ENCODE results near the gene PANX3. TPM values are rescaled to one million over a fixed set of nuclear protein-coding genes. Genes with fewer than 3 reads are reported as not detected.

PANX3 gene
- total RNA-seq, 2 experiments from 2014 or later = not detected

DNA sequence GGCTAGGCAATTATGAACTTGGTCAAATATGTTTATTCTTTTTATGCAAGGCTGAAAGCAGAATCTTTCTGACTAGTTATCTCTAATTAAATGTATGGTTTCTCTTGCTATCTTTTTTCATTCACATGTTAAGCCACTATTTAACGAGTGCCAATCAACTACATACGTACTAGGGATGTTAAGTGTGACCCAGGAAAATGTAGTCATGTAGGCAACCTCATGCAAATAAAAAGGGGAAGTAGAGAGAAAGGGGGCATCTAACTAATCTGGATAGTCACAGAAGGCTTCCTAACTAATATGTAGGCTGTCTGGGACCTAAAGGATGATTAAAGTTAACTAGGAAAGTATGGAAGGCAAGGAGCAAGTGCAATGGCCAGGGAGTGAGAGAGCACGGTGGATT lies 34.9 kb downstream of the PANX3 start:
- H3K9me3 ChIP-seq (ENCODE audit: control insufficient read depth in 1 of 2, insufficient read depth in 1 of 2, low read length in 2 of 2) = no peaks in the 10 kb centered on the region
- H3K4me1 ChIP-seq (ENCODE audit: insufficient read depth, low read length) = peaks cover 3% of the 10 kb centered on the region
- TF ChIP-seq, protein P1, sequence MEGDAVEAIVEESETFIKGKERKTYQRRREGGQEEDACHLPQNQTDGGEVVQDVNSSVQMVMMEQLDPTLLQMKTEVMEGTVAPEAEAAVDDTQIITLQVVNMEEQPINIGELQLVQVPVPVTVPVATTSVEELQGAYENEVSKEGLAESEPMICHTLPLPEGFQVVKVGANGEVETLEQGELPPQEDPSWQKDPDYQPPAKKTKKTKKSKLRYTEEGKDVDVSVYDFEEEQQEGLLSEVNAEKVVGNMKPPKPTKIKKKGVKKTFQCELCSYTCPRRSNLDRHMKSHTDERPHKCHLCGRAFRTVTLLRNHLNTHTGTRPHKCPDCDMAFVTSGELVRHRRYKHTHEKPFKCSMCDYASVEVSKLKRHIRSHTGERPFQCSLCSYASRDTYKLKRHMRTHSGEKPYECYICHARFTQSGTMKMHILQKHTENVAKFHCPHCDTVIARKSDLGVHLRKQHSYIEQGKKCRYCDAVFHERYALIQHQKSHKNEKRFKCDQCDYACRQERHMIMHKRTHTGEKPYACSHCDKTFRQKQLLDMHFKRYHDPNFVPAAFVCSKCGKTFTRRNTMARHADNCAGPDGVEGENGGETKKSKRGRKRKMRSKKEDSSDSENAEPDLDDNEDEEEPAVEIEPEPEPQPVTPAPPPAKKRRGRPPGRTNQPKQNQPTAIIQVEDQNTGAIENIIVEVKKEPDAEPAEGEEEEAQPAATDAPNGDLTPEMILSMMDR (IDR thresholded peaks at IDR 0.05) = no peak
- H3K4me3 Mint-ChIP-seq = no peak overlapping the region
- no peak overlapping the region for H3K27ac Mint-ChIP-seq
- no peaks in the 10 kb centered on the region for H3K9me3 Mint-ChIP-seq
- ChIA-PET CTCF (no interaction called here), POLR2A (no interaction called here)
- intact Hi-C loops (cut with DNase I, micrococcal nuclease) = no loop called here
- H3K4me1 Mint-ChIP-seq (ENCODE audit: low read depth) = no peaks in the 10 kb centered on the region
- H3K27ac ChIP-seq (ENCODE audit: low read depth in 1 of 2, low read length in 2 of 2) = no peak overlapping the region
- H3K27me3 Mint-ChIP-seq = no peaks in the 10 kb centered on the region
- H3K36me3 ChIP-seq (ENCODE audit: insufficient read depth, low read length) = peaks cover 3% of the 10 kb centered on the region
- no peaks in the 10 kb centered on the region for H3K27me3 ChIP-seq (ENCODE audit: control insufficient read depth in 1 of 2, insufficient read depth in 2 of 2, low read length in 2 of 2)
- H3K4me3 ChIP-seq (ENCODE audit: low read length) = no peak overlapping the region
- H3K36me3 Mint-ChIP-seq (ENCODE audit: low read depth) = peaks cover 8% of the 10 kb centered on the region
- no peak for ATAC-seq (ENCODE audit: poor library complexity)
- no peak for DNase-seq

DNA sequence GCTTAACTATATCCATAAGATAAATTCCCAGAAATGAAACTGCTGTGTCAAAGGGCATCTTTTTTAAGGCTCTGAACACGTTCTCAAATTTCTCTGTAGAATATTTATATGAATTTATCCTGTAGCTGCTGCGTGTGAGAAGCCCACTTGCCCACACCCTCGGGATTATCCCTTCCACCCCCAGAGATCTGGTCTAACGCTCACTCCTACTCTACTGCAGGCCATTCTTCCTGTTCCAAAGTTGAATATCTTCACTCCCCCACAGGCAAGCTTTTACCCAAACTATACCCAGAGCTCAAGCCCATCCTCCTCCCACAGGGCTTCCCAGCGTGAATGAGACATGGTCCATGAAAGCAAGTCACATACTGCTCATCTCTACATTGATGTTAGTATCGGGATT lies 37.4 kb downstream of the PANX3 start:
- no peak overlapping the region for H3K27ac ChIP-seq (ENCODE audit: low read depth in 1 of 2, low read length in 2 of 2)
- no peaks in the 10 kb centered on the region for H3K27me3 Mint-ChIP-seq
- intact Hi-C loops (cut with DNase I, micrococcal nuclease) = no loop called here
- H3K9me3 ChIP-seq (ENCODE audit: control insufficient read depth in 1 of 2, insufficient read depth in 1 of 2, low read length in 2 of 2) = no peaks in the 10 kb centered on the region
- H3K27me3 ChIP-seq (ENCODE audit: control insufficient read depth in 1 of 2, insufficient read depth in 2 of 2, low read length in 2 of 2) = no peaks in the 10 kb centered on the region
- H3K27ac Mint-ChIP-seq = no peak overlapping the region
- ChIA-PET POLR2A (no interaction called here), CTCF (no interaction called here)
- TF ChIP-seq, protein P1 (IDR thresholded peaks at IDR 0.05) = no peak
- peaks cover 3% of the 10 kb centered on the region for H3K36me3 ChIP-seq (ENCODE audit: insufficient read depth, low read length)
- peaks cover 30% of the 10 kb centered on the region for H3K36me3 Mint-ChIP-seq (ENCODE audit: low read depth)
- no peak overlapping the region for H3K4me3 Mint-ChIP-seq
- DNase-seq = no peak
- peaks cover 3% of the 10 kb centered on the region for H3K4me1 ChIP-seq (ENCODE audit: insufficient read depth, low read length)
- H3K4me3 ChIP-seq (ENCODE audit: low read length) = no peak overlapping the region
- ATAC-seq (ENCODE audit: poor library complexity) = no peak
- no peaks in the 10 kb centered on the region for H3K9me3 Mint-ChIP-seq
- H3K4me1 Mint-ChIP-seq (ENCODE audit: low read depth) = no peaks in the 10 kb centered on the region

DNA sequence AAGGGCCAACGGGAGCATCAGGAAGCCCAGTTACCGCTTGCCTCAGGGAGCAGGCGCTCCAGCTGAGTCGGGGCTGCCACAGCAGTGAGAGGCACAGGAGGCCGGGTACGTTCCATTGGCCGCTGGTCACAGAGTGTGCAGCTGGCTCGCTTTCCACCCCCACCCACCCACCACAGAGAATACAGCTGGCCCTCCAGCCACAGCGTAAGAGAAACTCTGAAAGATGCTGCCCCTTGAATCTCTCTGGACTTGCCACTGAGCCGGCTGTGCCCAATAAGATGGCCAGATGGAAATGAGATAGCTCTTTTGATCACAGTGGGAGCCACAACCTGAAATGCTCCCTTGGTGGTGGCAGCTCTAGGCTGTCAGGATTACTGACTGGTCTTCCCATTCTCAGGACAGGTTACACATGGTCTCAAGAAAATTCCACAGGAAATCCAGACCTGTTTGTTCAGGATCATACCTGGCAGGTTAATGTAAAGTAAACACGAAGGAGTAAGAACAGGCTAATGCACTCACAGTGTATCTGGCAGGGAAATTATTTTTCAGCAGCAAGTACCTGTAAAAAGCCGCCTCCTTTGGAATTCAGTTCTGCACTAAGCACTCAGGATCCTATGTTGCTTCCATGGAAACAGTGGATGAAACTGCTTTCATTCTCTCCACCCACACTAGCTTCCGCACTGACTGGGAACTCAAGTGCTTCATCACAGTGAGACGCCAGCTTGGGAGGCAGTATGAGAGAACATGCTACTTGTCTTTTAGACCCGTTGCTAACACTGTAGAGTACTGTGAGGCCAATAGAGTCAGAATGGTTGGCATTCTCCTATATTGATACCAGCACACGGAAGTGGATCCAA lies 45.8 kb downstream of the PANX3 start:
- intact Hi-C loops (cut with DNase I, micrococcal nuclease) = no loop called here

More for the DNA sequence above, 45.8 kb downstream of the PANX3 start:
- H3K4me3 ChIP-seq (ENCODE audit: low read length) = no peak overlapping the region
- Mint-ChIP-seq H3K4me3 (no peak overlapping the region), H3K27ac (no peak overlapping the region), H3K27me3 (no peaks in the 10 kb centered on the region), H3K36me3 (ENCODE audit: low read depth) (peaks cover 56% of the 10 kb centered on the region), H3K9me3 (no peaks in the 10 kb centered on the region), H3K4me1 (ENCODE audit: low read depth) (no peaks in the 10 kb centered on the region)
- H3K4me1 ChIP-seq (ENCODE audit: insufficient read depth, low read length) = no peaks in the 10 kb centered on the region
- H3K27me3 ChIP-seq (ENCODE audit: control insufficient read depth in 1 of 2, insufficient read depth in 2 of 2, low read length in 2 of 2) = no peaks in the 10 kb centered on the region
- H3K27ac ChIP-seq (ENCODE audit: low read depth in 1 of 2, low read length in 2 of 2) = no peak overlapping the region
- no peaks in the 10 kb centered on the region for H3K9me3 ChIP-seq (ENCODE audit: control insufficient read depth in 1 of 2, insufficient read depth in 1 of 2, low read length in 2 of 2)
- no peaks in the 10 kb centered on the region for H3K36me3 ChIP-seq (ENCODE audit: insufficient read depth, low read length)
- DNase-seq (no peak), ATAC-seq (ENCODE audit: poor library complexity) (no peak)
- ChIA-PET CTCF (interaction anchor here (0.7 kb wide), 1 partner anchor 29 kb away, joined by 4 read pairs; no protein-coding TSS in a partner anchor), POLR2A (no interaction called here)
- TF ChIP-seq, protein P1 (IDR thresholded peaks at IDR 0.05) = no peak

Data from CD4-positive, alpha-beta T cell (primary cell).